Stimulated activated naive CD8-positive, alpha-beta T cell treated with anti-CD3 and anti-CD28 coated beads, Interleukin-15, amount 100 ng/mL, for 72 hours (primary cell): ENCODE data around the gene PDXDC1.
"Not testable (repeated sequence)": the region's sequence is repeated elsewhere in the genome, so short reads cannot be mapped to it uniquely, and the experiment has no call there.

ENCODE experiments used
- ATAC-seq: fragments of 150-1000 bp; cut with Tn5 transposase; 2 replicates; pipeline ENCODE4 v1.10.0; 2021; ENCODE audit warnings: mild to moderate bottlenecking, moderate library complexity
- DNase-seq, 2 donors: peaks; one replicate each; pipeline ENCODE4 v3.0.0; 2021 to 2022
- H3K27ac Mint-ChIP-seq, 2 donors: one replicate each; pipeline ENCODE4 v1.8.0; 2022; ENCODE audit warnings: mild to moderate bottlenecking in 2 of 2, mixed read lengths in 2 of 2, moderate library complexity in 2 of 2
- H3K27me3 Mint-ChIP-seq: one replicate; pipeline ENCODE4 v1.8.0; 2022; ENCODE audit warnings: mixed read lengths
- H3K4me1 Mint-ChIP-seq: one replicate; pipeline ENCODE4 v1.8.0; 2022; ENCODE audit warnings: mild to moderate bottlenecking, mixed read lengths
- H3K4me3 Mint-ChIP-seq, 2 donors: one replicate each; pipeline ENCODE4 v1.8.0; 2022; ENCODE audit warnings: mild to moderate bottlenecking in 2 of 2, mixed read lengths in 2 of 2, moderate library complexity in 1 of 2
- H3K9me3 Mint-ChIP-seq, 2 donors: one replicate each; pipeline ENCODE4 v1.8.0; 2022; ENCODE audit warnings: mixed read lengths in 2 of 2

Gene PDXDC1

DNA sequence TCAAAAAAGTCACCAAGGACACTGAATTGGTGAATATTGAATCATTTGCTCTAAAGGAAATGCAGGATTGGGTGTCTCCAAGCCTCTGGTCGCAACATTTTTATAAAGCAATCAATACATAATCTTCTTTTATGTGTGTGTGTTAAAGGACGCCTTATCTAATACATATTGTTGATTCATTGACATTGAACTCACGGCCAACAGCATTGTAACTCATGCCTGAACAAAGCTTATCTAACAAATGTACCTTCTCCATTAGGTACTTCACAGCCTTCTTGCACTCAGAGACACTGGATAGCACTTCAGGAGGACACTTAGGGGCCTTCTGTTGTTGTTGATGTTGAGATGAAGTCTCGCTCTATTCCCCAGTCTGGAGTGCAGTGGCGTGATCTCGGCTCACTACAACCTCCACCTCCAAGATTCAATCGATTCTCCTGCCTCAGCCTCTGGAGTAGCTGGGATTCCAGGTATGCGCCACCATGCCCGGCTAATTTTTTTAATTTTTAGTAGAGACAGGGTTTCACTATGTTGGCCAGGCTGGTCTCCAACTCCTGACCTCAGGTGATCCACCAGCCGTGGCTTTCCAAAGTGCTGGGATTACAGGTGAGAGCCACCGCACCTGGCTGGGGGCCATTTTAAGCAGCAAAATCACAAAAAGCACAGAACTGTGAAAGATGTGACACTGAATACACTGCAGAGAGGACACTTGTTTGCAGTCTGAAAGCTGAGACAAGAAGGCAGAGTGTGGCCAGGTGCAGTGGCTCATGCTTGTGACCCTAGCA, 13.2 kb upstream of the PDXDC1 start:
- peaks cover 10% of the 10 kb centered on the region for H3K27me3 Mint-ChIP-seq

DNA sequence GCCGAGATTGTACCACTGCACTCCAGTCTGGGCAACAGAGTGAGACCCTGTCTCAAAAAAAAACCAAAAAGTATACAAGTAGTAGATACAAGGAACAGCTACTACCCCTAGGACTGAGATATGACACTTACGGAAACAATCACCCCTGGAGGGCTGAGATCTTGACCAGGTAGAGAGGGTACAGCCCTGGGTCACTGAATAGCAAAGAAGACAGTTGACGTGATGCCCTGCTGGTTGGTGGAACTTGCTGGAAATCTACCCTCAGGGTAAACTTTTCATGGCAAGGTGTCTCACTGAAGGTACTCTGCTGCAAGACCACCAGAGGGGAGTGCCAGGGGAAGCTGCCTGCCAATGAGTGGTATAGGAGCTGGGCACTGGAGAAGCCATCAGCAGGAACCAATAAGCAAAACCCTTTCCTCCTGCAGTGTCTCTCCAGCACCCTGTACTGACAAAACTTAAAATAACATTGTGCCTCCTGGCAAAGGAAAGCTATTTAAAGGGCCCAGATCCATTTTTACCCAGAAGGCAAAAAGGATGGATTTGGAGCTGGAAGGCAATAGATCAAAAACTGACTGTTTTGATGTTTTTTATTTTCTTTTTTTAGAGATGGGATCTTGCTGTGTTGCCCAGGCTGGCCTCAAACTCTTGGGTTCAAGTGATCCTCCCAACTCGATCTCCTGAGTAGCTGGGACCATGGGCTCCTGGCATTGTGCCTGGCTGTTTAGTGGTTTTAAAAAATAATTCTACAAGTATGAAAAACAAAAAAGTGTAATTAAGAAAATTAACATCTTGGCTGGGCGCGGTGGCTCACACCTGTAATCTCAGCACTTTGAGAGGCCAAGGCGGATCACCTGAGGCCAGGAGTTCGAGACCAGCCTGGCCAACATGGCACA, 11.3 kb upstream of the PDXDC1 start:
- no peak for ATAC-seq
- Mint-ChIP-seq H3K4me3 (no peak overlapping the region), H3K4me1 (no peaks in the 10 kb centered on the region), H3K27me3 (peaks cover 10% of the 10 kb centered on the region), H3K27ac (no peak overlapping the region), H3K9me3 (peaks cover 0 to 8% of the 10 kb centered on the region in 2 donors)
- no peak for DNase-seq

More for the DNA sequence above, 13.2 kb upstream of the PDXDC1 start:
- DNase-seq (no peak), ATAC-seq (no peak)
- H3K4me1 Mint-ChIP-seq: no peaks in the 10 kb centered on the region
- H3K9me3 Mint-ChIP-seq: peaks cover 0 to 8% of the 10 kb centered on the region in 2 donors
- H3K27ac Mint-ChIP-seq: no peak overlapping the region
- H3K4me3 Mint-ChIP-seq: no peak overlapping the region

DNA sequence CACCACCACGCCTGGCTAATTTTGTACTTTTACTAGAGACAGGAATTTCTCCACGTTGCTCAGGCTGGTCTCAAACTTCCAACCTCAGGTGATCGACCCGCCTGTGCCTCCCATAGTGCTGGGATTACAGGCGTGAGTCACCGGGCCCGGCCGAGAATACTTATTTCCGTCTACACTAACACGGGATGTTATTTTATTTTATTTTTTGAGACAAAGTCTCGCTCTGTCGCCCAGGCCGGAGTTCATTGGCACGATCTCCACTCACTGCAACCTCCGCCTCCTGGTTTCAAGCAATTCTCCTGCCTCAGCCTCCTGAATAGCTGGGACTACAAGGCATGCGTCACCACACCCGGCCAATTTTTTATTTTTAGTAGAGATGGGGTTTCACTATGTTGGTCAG, 9.5 kb upstream of the PDXDC1 start:
- peak overlapping the region in 1 of 2 donors; percentile 36 for H3K27ac Mint-ChIP-seq
- ATAC-seq: no peak
- H3K9me3 Mint-ChIP-seq: peaks cover 0 to 8% of the 10 kb centered on the region in 2 donors
- H3K4me1 Mint-ChIP-seq: no peaks in the 10 kb centered on the region
- peaks cover 10% of the 10 kb centered on the region for H3K27me3 Mint-ChIP-seq
- no peak overlapping the region for H3K4me3 Mint-ChIP-seq
- no peak for DNase-seq

DNA sequence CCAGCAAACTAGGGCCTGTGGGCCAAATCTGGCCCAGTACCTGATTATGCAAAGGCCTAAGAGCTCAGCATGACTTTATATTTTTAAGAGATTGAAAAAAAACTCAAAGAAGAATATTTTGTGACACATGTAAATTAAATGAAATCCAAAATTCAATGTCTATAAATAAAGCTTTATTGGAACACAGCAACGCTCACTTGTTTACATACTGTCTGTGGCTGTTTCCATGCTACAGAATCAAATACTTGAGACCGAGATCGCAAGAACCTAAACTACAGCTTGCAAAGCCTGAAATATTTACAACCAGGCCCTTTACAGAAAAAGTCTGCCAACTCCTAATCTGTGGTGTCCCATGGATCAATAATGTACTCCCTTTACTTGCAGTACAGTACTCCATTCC, 5.0 kb upstream of the PDXDC1 start:
- H3K9me3 Mint-ChIP-seq, DNase-seq, H3K4me1 Mint-ChIP-seq, ATAC-seq, H3K4me3 Mint-ChIP-seq, H3K27ac Mint-ChIP-seq, H3K27me3 Mint-ChIP-seq: not testable (repeated sequence)

DNA sequence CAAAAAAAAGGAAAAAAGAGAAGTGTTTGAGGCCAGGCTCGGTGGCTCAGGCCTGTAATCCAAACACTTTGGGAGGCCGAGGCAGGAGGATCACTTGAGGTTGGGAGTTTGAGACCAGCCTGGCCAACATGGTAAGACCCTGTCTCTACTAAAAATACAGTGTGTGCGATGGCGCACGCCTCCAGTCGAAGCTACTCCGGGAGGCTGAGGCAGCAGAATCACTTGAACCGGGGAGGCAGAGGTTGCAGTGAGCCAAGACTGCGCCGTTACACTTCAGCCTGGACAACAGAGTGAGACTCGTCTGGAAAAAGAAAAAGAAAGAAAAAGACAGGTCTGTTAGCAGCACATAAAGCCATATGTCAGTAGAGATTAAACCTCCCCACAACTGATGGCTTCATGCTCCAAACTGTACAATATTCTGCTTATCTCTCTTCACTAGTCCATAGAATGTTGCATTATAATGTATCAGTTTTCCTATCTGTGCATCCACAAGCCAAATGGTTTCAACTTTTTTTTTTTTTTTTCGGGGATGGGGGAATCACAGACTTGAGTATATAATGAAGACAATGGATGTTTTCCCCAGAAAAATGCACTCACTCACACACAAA, 3.1 kb upstream of the PDXDC1 start:
- peak overlapping the region in 1 of 2 donors; percentile 34 for H3K27ac Mint-ChIP-seq
- not testable (repeated sequence) for H3K9me3 Mint-ChIP-seq, H3K4me3 Mint-ChIP-seq, H3K27me3 Mint-ChIP-seq, ATAC-seq, DNase-seq
- H3K4me1 Mint-ChIP-seq: peaks cover 18% of the 10 kb centered on the region

DNA sequence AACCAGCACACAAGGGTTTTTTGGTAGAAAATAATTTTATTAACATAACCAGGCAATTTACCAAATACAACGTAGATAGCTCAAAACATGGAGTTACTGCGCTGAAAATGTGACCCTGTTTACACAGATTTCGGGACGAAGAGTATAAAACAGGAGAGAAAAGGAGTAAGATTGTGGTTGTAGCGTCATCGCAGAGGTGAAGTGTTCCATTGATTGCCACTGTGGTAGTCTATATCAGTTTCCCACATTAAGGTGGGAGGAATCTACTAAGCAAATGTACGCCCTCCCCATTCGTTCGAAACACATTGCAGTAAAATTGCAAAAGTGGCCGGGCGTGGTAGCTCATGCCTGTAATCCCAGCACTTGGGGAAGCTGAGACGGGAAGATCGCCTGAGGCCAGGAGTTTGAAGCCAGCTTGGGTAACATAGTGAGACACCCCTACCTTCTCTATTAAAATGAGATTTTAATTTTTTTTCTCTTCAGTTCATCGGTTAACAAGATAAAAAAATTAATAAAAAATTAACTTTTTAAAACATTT, 972 bp upstream of the PDXDC1 start:
- peak overlapping the region; percentile 58 to 59 for H3K4me3 Mint-ChIP-seq
- not testable (repeated sequence) for DNase-seq, H3K27ac Mint-ChIP-seq

DNA sequence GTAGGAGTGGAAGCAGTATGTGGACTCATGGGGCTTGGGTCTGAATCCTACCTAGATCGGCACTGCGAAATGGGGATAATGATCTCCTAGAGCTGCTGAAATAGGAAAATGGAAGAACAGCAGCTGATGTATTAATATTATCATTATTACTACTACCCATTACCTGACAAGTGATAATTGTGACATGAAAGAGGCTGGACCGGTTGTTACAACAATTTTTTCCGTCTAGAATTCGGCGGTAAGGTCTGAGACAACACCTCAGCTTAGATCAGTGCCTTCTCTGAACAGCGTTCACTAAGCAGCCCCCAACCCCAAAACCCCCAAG, 533 bp upstream of the PDXDC1 start:
- not testable (repeated sequence) for ATAC-seq, H3K27me3 Mint-ChIP-seq, H3K9me3 Mint-ChIP-seq, DNase-seq
- Mint-ChIP-seq H3K27ac (peak overlapping the region; percentile 92 to 93), H3K4me3 (peak overlapping the region; percentile 90 to 95), H3K4me1 (peaks cover 32% of the 10 kb centered on the region)

More for the DNA sequence above, 972 bp upstream of the PDXDC1 start:
- H3K4me1 Mint-ChIP-seq: peaks cover 30% of the 10 kb centered on the region
- H3K9me3 Mint-ChIP-seq, ATAC-seq, H3K27me3 Mint-ChIP-seq: not testable (repeated sequence)

DNA sequence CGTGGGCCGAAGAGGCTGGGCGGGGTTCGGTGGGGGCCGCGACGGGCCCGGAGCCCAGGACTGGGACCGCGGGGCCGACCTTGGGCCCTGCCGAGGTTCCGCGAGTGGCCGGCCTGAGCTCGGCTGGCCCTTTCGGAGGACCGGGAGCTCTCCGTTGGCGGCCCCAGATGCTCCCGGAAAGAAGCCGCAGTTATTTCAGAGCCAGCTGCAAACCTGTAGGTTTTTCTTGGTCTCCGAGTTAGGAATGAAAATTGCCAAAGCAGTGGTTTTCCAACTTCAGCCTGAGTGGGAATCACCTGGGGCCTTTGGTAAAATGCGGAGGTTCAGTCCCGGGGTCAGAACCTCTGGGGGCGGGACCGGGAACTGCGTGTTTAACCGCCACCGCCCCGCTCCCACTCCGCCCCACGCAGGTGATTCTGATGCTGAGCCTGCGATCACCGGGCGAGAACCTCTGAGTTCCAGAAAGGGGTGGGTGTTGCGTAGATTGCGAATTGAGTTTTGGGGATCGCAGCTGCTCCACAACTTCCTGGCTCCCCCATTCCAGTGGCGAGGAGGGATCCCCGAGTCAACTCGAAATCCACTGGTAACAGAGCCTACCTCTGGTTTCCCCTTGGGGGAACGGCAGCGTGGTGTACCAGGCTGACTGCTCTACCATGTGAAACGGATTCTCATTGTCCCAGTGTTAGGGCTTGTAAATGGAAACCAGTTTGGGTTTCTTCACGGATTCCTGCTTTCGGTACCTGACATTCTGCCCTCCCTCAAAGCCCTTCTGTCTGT, 780 bp downstream of the PDXDC1 start:
- ATAC-seq: peak; percentile 32
- peak overlapping the region; percentile 89 to 93 for H3K27ac Mint-ChIP-seq
- H3K4me1 Mint-ChIP-seq: peaks cover 41% of the 10 kb centered on the region
- not testable (repeated sequence) for H3K9me3 Mint-ChIP-seq, H3K27me3 Mint-ChIP-seq
- peak; percentile 39 to 61 for DNase-seq
- peak overlapping the region; percentile 91 to 95 for H3K4me3 Mint-ChIP-seq

DNA sequence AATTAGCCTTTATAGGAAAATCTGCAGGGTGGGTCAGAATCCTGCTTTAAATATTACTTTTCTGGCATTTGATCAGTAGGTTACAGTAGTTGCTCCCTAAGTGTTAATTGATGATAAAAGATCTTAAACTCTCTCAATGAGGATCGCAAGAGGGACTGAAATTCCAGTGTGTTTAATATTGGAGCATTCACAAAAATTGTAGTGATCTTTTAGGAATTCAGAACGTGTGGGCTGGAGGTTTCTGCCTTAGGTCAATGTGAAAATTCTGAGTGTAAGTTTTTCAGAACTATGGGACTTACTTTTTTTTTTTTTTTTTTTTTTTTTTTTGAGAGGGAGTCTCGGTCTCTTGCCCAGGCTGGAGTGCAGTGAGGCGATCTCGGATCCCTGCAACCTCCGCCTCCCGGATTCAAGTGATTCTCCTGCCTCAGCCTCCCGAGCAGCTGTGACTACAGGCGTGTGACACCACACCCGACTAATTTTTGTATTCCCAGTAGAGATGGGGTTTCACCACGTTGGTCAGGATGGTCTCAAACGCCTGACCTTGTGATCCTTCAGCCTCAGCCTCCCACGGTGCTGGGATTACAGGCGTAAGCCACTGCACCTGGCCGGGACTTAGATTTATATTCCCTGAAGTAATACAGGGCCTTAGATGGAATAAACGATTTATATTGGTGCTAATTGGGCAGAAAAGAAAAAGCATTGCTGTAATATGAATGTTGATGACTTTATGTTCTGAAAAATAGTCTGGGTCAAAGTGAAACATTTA, 2.3 kb downstream of the PDXDC1 start:
- not testable (repeated sequence) for H3K9me3 Mint-ChIP-seq, H3K27me3 Mint-ChIP-seq, H3K27ac Mint-ChIP-seq, H3K4me3 Mint-ChIP-seq, ATAC-seq, DNase-seq
- H3K4me1 Mint-ChIP-seq: peaks cover 55% of the 10 kb centered on the region

DNA sequence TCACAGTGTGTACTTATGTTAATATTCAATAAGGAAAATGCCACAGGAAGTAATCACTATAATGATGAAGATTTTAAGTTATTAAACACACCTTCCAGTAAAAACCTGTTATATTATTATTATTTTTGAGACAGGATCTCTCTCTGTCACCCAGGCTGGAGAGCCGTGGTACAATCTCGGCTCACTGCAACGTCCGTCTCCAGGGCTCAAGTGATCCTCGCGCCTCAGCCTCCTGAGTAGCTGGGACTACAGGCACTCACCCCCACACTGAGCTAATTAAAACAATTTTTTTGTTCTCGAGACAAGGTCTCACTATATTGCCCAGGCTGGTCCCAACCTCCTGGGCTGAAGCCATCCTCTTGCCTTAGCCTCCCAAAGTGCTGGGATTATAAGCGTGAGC, 3.5 kb downstream of the PDXDC1 start:
- H3K27ac Mint-ChIP-seq, H3K9me3 Mint-ChIP-seq, ATAC-seq, DNase-seq, H3K27me3 Mint-ChIP-seq, H3K4me3 Mint-ChIP-seq: not testable (repeated sequence)
- H3K4me1 Mint-ChIP-seq: peaks cover 57% of the 10 kb centered on the region

DNA sequence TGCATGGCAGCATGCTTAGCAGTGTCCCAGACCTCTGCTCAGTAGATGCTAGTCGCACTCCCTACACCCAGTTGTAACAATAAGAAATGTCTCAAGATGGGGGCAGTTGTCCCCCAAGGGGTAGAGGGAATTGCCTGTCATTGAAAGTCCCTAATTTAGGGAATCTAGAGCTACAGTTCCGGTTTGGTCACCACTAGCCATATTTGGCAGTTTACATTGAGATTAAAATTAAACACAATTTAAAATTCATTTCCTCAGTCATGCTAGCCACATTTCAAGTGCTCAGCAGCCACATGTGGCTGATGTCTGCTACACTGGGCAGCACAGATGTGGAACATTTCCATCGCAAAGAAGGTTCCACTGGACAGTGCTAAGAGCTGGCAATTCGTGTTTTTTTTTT, 4.1 kb downstream of the PDXDC1 start:
- ATAC-seq, H3K4me3 Mint-ChIP-seq, H3K9me3 Mint-ChIP-seq, H3K27ac Mint-ChIP-seq, H3K27me3 Mint-ChIP-seq, DNase-seq: not testable (repeated sequence)
- H3K4me1 Mint-ChIP-seq: peaks cover 52% of the 10 kb centered on the region

DNA sequence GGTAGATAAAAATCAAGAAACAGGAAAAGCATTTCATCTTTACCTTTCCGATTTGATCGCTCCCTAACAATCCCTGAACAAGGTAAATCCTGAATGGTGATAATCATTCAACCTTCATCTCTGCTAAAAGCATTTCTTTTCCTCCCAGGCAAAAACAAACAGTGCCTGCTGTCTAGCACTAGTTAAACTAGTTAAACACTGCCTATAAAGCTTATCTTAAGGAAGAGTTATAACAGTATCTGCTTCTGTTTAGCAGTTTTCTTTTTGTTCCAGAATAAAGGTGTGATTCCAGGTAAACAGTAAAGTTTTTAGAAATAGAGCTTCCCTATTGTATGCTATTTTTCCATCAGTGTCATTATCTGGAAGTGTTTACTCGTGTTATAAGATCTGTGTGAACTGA, 6.4 kb downstream of the PDXDC1 start:
- not testable (repeated sequence) for H3K9me3 Mint-ChIP-seq, H3K4me3 Mint-ChIP-seq, H3K27me3 Mint-ChIP-seq, ATAC-seq, DNase-seq, H3K27ac Mint-ChIP-seq
- peaks cover 44% of the 10 kb centered on the region for H3K4me1 Mint-ChIP-seq

DNA sequence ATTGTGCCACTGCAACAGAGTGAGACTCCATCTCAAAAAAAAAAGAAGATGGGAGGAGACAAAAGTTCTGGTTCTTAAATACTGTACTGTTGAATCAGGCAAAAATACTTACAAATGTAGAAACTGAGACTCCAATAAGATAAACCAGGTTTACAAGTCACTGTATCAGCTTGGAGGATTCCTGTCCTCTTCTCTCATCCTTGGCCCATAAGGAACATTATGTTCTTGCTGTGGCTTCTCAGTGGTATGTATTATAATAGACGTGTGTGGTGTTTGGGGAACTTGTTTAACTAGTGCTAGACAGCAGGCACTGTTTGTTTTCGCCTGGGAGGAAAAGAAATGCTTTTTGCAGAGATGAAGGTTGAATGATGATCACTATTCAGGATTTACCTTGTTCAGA, 7.7 kb downstream of the PDXDC1 start:
- not testable (repeated sequence) for H3K27me3 Mint-ChIP-seq, H3K9me3 Mint-ChIP-seq, H3K27ac Mint-ChIP-seq, H3K4me3 Mint-ChIP-seq, DNase-seq, ATAC-seq
- peaks cover 32% of the 10 kb centered on the region for H3K4me1 Mint-ChIP-seq

DNA sequence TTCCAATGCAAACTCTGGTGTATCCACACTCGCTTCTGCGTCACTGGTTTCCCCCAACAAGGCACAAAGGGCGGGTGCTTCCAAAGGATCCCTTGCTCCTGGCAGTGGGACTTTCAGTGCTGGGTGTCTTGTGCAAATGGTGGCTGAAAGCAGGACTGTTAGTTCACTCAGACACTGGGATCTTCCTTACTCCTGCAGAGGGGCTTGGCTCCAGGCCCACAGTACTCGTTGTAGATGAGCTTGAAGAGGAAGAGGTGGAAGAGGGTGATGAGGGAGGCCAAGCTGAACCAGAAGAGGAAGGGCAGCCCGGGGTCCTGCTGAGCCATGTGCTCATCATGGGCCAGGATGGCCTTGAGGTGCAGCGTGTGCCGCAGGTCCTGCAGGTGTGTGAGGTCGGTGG, 13.3 kb downstream of the PDXDC1 start:
- not testable (repeated sequence) for H3K27me3 Mint-ChIP-seq, DNase-seq, ATAC-seq, H3K27ac Mint-ChIP-seq, H3K9me3 Mint-ChIP-seq, H3K4me3 Mint-ChIP-seq
- H3K4me1 Mint-ChIP-seq: peaks cover 24% of the 10 kb centered on the region
